CD4-positive, CD25-positive, alpha-beta regulatory T cell (primary cell): ENCODE measurements around the gene ITGAV. TPM values are rescaled to one million over a fixed set of nuclear protein-coding genes. Genes with fewer than 3 reads are reported as not detected.
A peak's percentile ranks its signal among the peaks of the same experiment; 100 is the strongest.

ENCODE experiments used
- ATAC-seq, 2 donors: fragments of 150-1000 bp; cut with Tn5 transposase; one replicate each; pipeline ENCODE4 v1.10.0; 2021; ENCODE audit warnings: low read depth in 2 of 2, moderate number of reproducible peaks in 2 of 2, moderate library complexity in 1 of 2
- DNase-seq, 3 donors: peaks; one replicate each; pipeline versions ENCODE4 v3.0.0 to v3.0.0-alpha.2; 2012 to 2022; ENCODE audit warnings: mixed read lengths in 1 of 3
- H3K27ac ChIP-seq: one replicate; pipeline ENCODE4 v1.7.0; 2013; ENCODE audit warnings: mild to moderate bottlenecking, low read length; ENCODE audit not compliant: insufficient read depth, poor library complexity, severe bottlenecking
- H3K27me3 ChIP-seq: one replicate; pipeline ENCODE4 v1.7.0; 2013; ENCODE audit warnings: low read length; ENCODE audit not compliant: control insufficient read depth, insufficient read depth
- H3K36me3 ChIP-seq: one replicate; pipeline ENCODE4 v1.7.0; 2013; ENCODE audit warnings: mild to moderate bottlenecking, low read length, moderate library complexity; ENCODE audit not compliant: control insufficient read depth, insufficient read depth
- H3K4me1 ChIP-seq: 2 replicates; pipeline ENCODE4 v1.7.0; 2013; ENCODE audit warnings: mild to moderate bottlenecking, low read length; ENCODE audit not compliant: insufficient read depth, control insufficient read depth, poor library complexity, severe bottlenecking
- H3K4me3 ChIP-seq: one replicate; pipeline ENCODE4 v1.7.0; 2013; ENCODE audit warnings: low read depth, mild to moderate bottlenecking, low read length, moderate library complexity
- H3K9me3 ChIP-seq, 2 experiments: 1 replicate in 1 of 2; 2 replicates in 1 of 2; pipeline ENCODE4 v1.7.0; 2013; ENCODE audit warnings: low read length in 2 of 2, mild to moderate bottlenecking in 1 of 2, moderate library complexity in 1 of 2; ENCODE audit not compliant: control insufficient read depth in 2 of 2
- H3K27ac Mint-ChIP-seq, 3 donors: one replicate each; pipeline ENCODE4 v1.8.0; 2020 to 2022; ENCODE audit warnings: mild to moderate bottlenecking in 3 of 3, mixed read lengths in 3 of 3, moderate library complexity in 2 of 3
- H3K27me3 Mint-ChIP-seq: one replicate; pipeline ENCODE4 v1.8.0; 2022; ENCODE audit warnings: mild to moderate bottlenecking, mixed read lengths
- H3K36me3 Mint-ChIP-seq: one replicate; pipeline ENCODE4 v1.8.0; 2020; ENCODE audit warnings: mixed read lengths
- H3K4me1 Mint-ChIP-seq, 4 donors: one replicate each; pipeline ENCODE4 v1.8.0; 2020 to 2022; ENCODE audit warnings: mixed read lengths in 4 of 4, mild to moderate bottlenecking in 1 of 4
- H3K4me3 Mint-ChIP-seq, 4 donors: one replicate each; pipeline ENCODE4 v1.8.0; 2020 to 2022; ENCODE audit warnings: mild to moderate bottlenecking in 4 of 4, mixed read lengths in 4 of 4, moderate library complexity in 3 of 4
- H3K9me3 Mint-ChIP-seq, 7 donors: one replicate each; pipeline ENCODE4 v1.8.0; 2020 to 2022; ENCODE audit warnings: mixed read lengths in 7 of 7, mild to moderate bottlenecking in 3 of 7, moderate library complexity in 2 of 7
- polyA plus RNA-seq, 4 donors: library from polyadenylated mRNA; unstranded; fragments of 300-500 nt; fragmentation: Illumina TruSeq; gene quantifications; one replicate each; pipeline ENCODE4 v1.2.3, GENCODE V29; 2021
- total RNA-seq: library from RNA; stranded (reverse); gene quantifications from one replicate; pipeline ENCODE4 v1.2.3, GENCODE V29; 2022

Gene ITGAV
- total and polyA plus RNA-seq, 5 donors from 2014 or later = 0.36 to 8.1 (median 0.85) TPM

DNA sequence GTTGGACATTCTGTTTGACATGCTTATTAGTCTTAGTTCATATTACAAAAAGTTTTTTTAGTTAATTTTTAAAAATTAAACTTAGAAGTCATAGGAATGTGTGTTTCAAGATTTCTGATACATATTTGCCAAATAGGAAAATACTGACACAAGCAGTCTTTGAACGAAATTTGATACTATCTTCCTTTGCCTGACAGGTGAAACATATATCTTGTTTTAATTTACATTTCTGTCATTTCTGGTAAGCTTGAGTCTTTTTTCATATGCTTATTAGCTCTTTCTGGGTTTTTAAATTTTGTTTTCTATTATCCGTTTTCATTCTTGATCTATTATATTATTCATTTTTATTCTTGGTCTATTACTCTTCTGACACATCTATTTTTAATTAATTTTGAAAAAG lies 24.5 kb downstream of the ITGAV start:
- no peaks in the 10 kb centered on the region for H3K36me3 ChIP-seq
- no peak for DNase-seq
- no peaks in the 10 kb centered on the region for H3K9me3 ChIP-seq
- no peak overlapping the region for H3K4me3 Mint-ChIP-seq
- ATAC-seq = no peak
- no peaks in the 10 kb centered on the region for H3K36me3 Mint-ChIP-seq
- no peak overlapping the region for H3K27ac Mint-ChIP-seq
- no peaks in the 10 kb centered on the region for H3K27me3 Mint-ChIP-seq
- no peak overlapping the region for H3K27ac ChIP-seq
- peaks cover 0 to 14% (median 4%) of the 10 kb centered on the region in 4 donors for H3K4me1 Mint-ChIP-seq
- H3K9me3 Mint-ChIP-seq = no peaks in the 10 kb centered on the region
- H3K4me3 ChIP-seq = no peak overlapping the region
- no peaks in the 10 kb centered on the region for H3K27me3 ChIP-seq
- H3K4me1 ChIP-seq = no peaks in the 10 kb centered on the region

DNA sequence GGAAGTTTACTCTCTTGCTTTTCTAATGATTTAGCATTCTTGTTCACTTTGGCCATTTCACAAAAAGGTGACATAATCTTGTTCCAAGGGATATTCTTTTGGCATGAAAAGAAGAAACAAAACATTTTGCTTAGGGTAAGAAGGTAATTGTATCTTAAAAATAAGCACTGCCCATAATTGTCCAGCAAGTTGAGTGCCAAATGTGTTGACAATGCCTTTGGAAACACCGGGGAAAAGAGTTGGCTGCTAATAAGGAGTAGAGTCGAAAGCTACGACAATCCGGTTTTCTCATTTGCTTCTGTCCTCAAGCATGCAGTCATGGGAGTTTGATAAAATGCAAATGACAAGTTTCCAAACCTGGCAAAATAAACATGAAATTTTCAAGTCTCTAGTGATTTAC lies 27.3 kb downstream of the ITGAV start:
- Histone ChIP-seq H3K36me3 (no peaks in the 10 kb centered on the region), H3K9me3 (no peaks in the 10 kb centered on the region), H3K27me3 (no peaks in the 10 kb centered on the region), H3K4me3 (no peak overlapping the region), H3K4me1 (no peaks in the 10 kb centered on the region), H3K27ac (no peak overlapping the region)
- ATAC-seq = no peak
- H3K36me3 Mint-ChIP-seq = no peaks in the 10 kb centered on the region
- DNase-seq = no peak
- no peaks in the 10 kb centered on the region for H3K27me3 Mint-ChIP-seq
- peaks cover 0 to 10% (median 0%) of the 10 kb centered on the region in 4 donors for H3K4me1 Mint-ChIP-seq
- H3K9me3 Mint-ChIP-seq = no peaks in the 10 kb centered on the region
- H3K27ac Mint-ChIP-seq = no peak overlapping the region
- H3K4me3 Mint-ChIP-seq = no peak overlapping the region

GRCh38 chr2:186617771-186618170 lies 27.9 kb downstream of the ITGAV start:
- Mint-ChIP-seq H3K9me3 (no peaks in the 10 kb centered on the region), H3K27me3 (no peaks in the 10 kb centered on the region), H3K4me3 (no peak overlapping the region), H3K27ac (no peak overlapping the region), H3K36me3 (peaks cover under 1% of the 10 kb centered on the region), H3K4me1 (peaks cover 0 to 10% (median 0%) of the 10 kb centered on the region in 4 donors)
- H3K36me3 ChIP-seq = peaks cover 3% of the 10 kb centered on the region
- no peak for ATAC-seq
- no peaks in the 10 kb centered on the region for H3K4me1 ChIP-seq
- H3K4me3 ChIP-seq = no peak overlapping the region
- H3K9me3 ChIP-seq = no peaks in the 10 kb centered on the region
- no peaks in the 10 kb centered on the region for H3K27me3 ChIP-seq
- DNase-seq = no peak
- H3K27ac ChIP-seq = no peak overlapping the region

DNA sequence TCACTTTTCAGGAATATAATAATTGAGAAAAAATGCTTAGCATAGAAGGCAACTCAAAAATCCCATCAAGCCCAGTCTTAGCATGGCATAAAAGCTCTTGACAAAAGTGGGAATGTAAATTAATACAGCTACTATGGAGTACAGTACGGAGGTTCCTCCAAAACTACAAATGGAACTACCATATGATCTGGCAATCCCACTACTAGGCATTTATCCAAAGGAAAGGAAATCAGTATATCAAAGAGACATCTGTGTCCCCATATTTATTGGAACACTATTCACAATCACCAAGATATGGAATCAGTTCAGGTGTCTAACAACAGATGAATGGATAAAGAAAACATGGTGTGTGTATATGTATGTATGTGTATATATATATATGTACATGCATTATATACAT lies 28.8 kb downstream of the ITGAV start:
- Mint-ChIP-seq H3K36me3 (peaks cover 9% of the 10 kb centered on the region), H3K27me3 (no peaks in the 10 kb centered on the region), H3K27ac (no peak overlapping the region), H3K9me3 (no peaks in the 10 kb centered on the region), H3K4me1 (peaks cover 0 to 7% (median 0%) of the 10 kb centered on the region in 4 donors), H3K4me3 (no peak overlapping the region)
- no peak for DNase-seq
- Histone ChIP-seq H3K27me3 (no peaks in the 10 kb centered on the region), H3K36me3 (peaks cover 3% of the 10 kb centered on the region), H3K4me3 (no peak overlapping the region), H3K9me3 (no peaks in the 10 kb centered on the region), H3K27ac (no peak overlapping the region), H3K4me1 (no peaks in the 10 kb centered on the region)
- no peak for ATAC-seq

DNA sequence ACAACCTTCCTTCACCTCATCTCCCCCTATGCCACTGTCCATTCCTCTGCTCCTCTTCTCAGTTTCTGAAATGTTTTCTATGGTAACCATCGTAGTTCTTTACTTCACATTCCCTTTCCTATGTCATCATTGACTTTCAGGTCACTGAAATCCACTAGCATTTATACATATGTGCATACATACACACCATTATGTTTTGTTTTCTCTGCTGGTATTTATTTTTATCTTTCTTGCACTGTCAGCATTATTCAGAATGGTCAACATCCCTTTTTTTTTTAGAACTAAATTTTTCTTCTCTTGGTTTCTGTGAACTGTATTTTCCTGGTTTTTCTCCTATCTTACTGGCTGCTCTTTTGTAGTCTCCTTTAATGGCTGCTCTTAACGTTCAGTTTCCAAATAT lies 33.2 kb downstream of the ITGAV start:
- Mint-ChIP-seq H3K4me3 (no peak overlapping the region), H3K4me1 (peaks cover 0 to 4% (median 0%) of the 10 kb centered on the region in 4 donors), H3K9me3 (no peaks in the 10 kb centered on the region), H3K36me3 (peaks cover 20% of the 10 kb centered on the region), H3K27ac (peak overlapping the region in 1 of 3 donors; percentile 4), H3K27me3 (no peaks in the 10 kb centered on the region)
- ATAC-seq = no peak
- Histone ChIP-seq H3K27ac (no peak overlapping the region), H3K4me1 (no peaks in the 10 kb centered on the region), H3K36me3 (peaks cover 8% of the 10 kb centered on the region), H3K27me3 (no peaks in the 10 kb centered on the region), H3K9me3 (no peaks in the 10 kb centered on the region), H3K4me3 (no peak overlapping the region)
- no peak for DNase-seq

DNA sequence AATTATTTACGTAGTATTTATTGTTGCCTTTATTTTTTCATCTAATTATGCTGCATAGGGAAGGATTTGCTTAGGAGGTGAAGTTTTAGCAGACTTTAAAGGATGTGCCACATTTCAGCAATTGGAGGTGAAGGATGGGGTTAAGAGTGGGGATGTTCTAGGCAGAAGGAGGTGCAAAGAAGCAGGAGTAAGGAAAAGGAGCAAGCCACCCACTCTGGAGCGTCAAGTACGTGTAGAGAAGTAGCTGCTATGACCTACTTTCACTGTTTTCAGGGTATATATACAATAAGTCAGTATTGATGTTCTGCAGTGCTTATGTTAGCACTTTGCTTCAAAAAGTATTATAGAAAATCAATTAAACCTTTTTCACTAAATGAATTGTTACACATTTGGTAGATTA lies 34.4 kb downstream of the ITGAV start:
- ATAC-seq = no peak
- no peaks in the 10 kb centered on the region for H3K9me3 Mint-ChIP-seq
- no peaks in the 10 kb centered on the region for H3K27me3 ChIP-seq

DNA sequence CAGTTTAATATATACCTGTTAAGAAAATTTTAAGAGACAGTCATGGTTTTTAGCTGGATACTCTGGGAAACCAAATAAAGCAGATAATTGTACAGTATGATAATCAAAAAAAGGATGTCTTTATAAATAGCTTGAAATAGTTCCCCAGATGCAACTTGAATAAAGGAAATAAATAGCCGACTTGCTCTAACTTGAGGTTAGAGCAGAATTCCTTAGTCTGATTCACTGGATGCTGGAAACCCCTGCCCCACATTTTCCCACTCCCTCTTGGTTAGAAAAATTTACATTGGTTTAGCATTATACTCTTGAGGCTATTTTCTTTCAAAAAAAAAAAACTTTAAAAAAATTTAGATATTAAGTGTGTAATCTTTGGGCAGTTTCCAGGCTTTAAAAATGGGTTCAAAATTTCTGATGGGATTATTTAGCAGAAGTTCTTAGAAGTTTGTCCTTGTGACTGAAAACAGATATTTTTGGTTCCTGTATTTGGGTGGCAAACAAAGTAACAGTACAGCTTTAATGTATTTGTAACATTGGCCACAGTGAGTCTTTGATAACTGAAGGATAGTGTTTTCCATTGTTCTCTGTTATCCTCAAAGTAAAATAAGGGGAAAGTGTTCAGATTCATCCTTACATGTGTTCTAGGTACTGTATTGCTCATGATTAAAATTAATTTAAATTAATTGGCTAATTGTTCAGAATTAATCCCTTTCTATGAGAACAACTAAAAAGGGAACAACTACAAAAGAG lies 39.6 kb downstream of the ITGAV start:
- no peaks in the 10 kb centered on the region for H3K9me3 ChIP-seq
- H3K36me3 ChIP-seq = peaks cover 3% of the 10 kb centered on the region
- Mint-ChIP-seq H3K27ac (no peak overlapping the region), H3K9me3 (peaks cover 0 to 1% (median 0%) of the 10 kb centered on the region in 7 donors), H3K4me3 (no peak overlapping the region), H3K27me3 (no peaks in the 10 kb centered on the region), H3K36me3 (peaks cover 5% of the 10 kb centered on the region), H3K4me1 (peaks cover 0 to 4% (median 0%) of the 10 kb centered on the region in 4 donors)
- H3K27ac ChIP-seq = no peak overlapping the region
- ATAC-seq (no peak), DNase-seq (no peak)
- H3K27me3 ChIP-seq = no peaks in the 10 kb centered on the region
- no peaks in the 10 kb centered on the region for H3K4me1 ChIP-seq
- no peak overlapping the region for H3K4me3 ChIP-seq

More for the DNA sequence above, 34.4 kb downstream of the ITGAV start:
- Histone ChIP-seq H3K4me3 (no peak overlapping the region), H3K36me3 (peaks cover 8% of the 10 kb centered on the region), H3K4me1 (no peaks in the 10 kb centered on the region), H3K9me3 (no peaks in the 10 kb centered on the region), H3K27ac (no peak overlapping the region)
- DNase-seq = no peak
- H3K36me3 Mint-ChIP-seq = peaks cover 20% of the 10 kb centered on the region
- H3K27ac Mint-ChIP-seq = peak overlapping the region in 1 of 3 donors; percentile 4
- no peaks in the 10 kb centered on the region for H3K27me3 Mint-ChIP-seq
- H3K4me3 Mint-ChIP-seq = no peak overlapping the region
- H3K4me1 Mint-ChIP-seq = peaks cover 0 to under 1% (median 0%) of the 10 kb centered on the region in 4 donors

- H3K9me3 Mint-ChIP-seq = peaks cover 0 to 1% (median 0%) of the 10 kb centered on the region in 7 donors
- H3K27ac ChIP-seq = no peak overlapping the region
- no peak overlapping the region for H3K4me3 ChIP-seq
- H3K4me1 ChIP-seq = no peaks in the 10 kb centered on the region
- DNase-seq = no peak
- H3K27me3 ChIP-seq = no peaks in the 10 kb centered on the region
- H3K36me3 Mint-ChIP-seq = no peaks in the 10 kb centered on the region
- H3K27me3 Mint-ChIP-seq = no peaks in the 10 kb centered on the region
- no peak for ATAC-seq
- peaks cover 0 to 8% (median 0%) of the 10 kb centered on the region in 4 donors for H3K4me1 Mint-ChIP-seq
- peaks cover 2% of the 10 kb centered on the region for H3K36me3 ChIP-seq
- H3K9me3 ChIP-seq = no peaks in the 10 kb centered on the region
- no peak overlapping the region for H3K27ac Mint-ChIP-seq
- H3K4me3 Mint-ChIP-seq = no peak overlapping the region
Observed at GRCh38 chr2:186632417-186632816, 42.6 kb downstream of the ITGAV start.
